ENCODE results near the gene SLIT3.

Gene SLIT3

DNA sequence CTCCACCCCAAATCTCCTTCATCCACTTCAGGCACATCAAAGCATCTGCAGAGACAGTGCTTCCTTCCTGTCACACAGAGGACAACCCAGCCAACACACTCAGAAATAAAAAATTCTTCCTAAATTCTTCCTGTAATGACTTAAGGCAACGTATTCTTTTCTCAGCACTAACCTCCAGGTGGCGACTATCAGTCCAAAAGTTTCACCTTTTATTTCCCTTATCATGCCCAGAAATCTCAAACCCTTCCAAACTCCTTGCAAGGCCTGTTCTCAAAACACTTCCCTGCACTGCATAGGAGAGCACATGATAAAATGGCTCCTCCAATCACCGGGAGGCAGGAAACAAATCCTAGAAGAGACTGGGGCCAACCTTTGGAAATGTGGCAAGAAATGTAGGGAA lies 35.1 kb downstream of the SLIT3 start:
- no peak for DNase-seq (ENCODE audit: low read depth)

DNA sequence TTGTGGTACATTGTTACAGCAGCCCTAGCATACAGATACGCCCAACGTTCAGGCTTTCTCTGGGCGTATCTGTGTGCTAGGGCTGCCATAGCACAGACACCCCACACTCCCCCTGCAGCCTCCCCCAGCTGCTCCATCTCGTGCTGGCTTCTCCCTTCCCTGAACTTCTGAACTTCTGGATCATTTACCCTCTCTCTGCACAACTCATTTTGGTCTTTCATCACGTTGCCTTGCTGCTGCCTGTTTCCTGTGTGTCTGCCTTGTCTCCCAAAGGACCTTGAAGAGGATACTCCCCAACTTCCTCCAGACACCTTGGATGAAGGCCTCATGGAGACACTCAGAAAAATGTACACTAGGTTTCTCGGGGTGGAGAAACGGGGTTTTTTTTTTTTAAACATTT lies 37.3 kb downstream of the SLIT3 start:
- DNase-seq (ENCODE audit: low read depth), result no peak

DNA sequence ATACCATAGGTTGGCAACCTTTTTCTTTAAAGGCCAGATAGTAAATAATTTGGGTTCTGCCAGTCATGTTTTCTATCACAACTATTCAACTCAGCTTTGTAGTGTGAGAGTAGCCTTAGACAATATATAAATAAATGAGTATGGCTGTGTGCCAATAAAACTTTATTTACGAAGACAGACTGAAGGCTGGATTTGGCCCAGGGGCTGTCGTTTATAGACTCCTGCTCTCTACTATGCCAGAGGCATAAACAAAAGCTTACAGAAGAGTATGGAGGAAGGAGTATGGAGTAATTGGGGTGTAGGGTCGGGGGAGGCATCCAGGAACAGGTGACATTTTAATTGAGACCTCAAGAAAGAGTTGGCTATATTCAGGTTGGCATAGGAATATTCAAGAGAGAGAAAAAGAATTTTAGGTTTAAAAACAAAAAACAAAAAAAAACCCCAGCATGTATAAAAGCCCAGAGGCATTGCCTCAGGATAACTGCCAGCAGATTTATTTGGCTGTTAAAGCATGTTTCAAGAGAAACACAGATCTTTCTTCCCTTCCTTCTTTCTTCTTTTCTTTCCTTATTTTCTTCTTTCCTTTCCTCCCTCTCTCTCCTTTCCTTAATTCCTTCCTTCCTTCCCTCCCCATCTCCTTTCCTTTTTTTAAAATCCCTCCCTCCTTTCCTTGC lies 39.9 kb downstream of the SLIT3 start:
- DNase-seq (ENCODE audit: low read depth), result no peak

DNA sequence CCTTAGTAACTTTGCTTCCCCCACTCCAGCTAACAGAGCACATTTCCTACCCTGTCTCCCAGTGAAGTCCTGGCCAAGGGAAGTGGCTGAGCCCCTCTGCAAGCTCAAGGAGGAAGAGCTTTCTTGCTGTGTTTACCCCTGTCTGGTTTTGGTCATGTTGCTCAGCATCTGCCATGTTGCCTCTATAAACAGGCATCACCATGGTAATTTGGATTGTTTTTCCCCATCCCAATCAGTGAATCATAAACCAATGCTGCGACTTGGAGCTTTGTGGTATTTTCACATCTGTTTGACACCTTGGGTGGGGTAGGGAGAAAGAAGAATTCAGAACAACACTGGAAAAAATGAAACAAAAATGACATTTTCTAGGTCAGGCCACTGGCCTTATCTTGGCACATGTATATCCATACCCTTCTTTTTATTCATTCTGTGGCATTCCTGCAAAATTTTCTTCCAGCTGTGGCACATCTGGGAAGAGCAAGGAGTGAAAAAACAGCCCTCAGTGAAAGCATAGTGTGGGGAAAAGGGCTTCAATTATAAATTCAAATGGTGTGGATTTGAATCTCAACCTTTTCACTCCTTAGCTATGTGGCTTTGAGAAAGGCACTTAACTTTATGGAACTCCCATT lies 42.5 kb downstream of the SLIT3 start:
- DNase-seq (ENCODE audit: low read depth), result no peak

DNA sequence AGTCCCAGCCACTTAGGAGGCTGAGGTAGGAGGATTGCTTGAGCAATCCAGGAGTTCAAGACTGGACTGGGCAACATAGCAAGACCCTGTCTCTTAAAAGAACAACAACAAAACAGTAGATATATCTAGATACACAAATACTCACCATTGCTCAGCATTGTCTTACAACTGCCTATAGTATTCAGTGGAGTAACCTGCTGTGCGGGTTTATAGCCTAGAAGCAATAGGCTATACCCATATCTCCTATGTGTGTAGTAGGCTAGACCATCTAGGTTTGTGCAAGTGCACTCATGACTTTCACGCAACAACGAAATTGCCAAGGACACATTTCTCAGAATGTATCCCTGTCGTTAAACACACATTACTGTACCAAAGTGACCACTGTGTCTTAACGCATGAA lies 44.7 kb downstream of the SLIT3 start:
- DNase-seq (ENCODE audit: low read depth), result no peak

DNA sequence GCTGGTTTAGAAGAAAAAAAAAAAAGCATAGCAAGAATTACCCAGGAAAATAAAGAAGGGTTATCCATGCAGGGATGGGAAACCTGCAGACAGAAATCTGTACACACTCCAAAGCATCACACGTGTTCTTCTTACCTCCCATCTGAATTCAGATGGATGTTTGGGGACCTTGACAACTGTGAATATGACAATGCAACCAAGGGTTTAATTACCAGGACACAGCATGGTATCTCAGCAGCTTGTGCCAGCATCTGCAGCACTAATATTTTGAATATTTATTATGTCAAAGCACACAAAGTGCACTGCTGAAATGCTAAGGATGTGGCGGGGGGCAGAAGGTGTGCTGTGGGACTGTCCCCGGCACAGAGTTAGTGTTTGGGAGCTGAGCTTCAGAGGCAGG lies 47.9 kb downstream of the SLIT3 start:
- DNase-seq (ENCODE audit: low read depth), result no peak

DNA sequence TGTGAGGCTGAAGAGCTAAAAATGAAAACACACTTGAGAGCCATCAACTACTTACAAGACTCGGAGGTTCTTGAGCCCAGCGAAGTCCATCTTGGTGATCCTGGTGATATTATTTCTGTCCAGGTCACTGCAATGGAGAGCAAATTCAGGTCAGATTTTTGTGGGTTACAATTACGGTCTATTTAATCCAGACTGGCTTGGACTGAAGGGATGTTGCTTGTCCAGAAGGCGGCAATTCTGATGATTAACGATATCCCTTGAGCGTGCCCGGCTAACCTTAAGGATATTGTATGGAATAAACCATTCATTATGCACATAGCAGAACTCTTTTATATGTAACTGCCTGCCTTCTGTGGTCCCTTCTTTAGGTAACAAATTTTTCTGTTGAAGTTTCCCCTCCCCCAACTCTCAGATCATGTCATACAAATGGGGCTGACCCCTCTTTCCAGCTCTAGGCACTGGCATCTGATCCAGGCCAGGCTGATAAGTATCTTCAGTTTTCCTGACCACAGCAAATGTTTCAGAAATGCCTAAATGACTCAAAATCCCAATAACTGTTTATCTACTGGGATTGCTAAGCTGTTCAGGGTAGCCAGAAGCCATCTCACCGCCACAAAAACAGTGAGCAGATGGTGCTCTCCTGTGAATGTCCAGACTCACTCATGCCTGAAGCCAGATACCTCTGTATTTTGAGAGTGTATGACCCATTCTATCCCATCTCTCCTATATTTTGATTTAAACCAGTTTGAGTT lies 49.4 kb downstream of the SLIT3 start:
- no peak for DNase-seq (ENCODE audit: low read depth)

DNA sequence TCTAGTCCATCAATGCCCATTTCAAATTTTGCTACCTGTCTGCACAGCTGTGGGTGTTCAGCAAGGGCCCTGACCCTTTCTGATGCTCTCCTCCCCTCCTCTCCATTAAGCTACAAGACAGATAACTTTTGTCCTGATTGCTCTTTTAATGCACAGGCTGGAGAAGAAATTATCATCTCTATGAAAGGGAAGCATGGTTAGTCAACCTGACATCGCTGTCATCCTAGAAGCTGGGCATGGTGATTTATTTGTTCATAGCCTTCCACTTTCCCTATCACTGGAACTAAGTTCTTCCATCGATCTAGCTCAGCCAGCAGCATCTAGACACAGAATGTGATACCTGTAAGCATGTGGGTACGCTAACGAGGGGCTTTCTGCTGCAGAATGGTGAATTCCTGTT lies 50.1 kb downstream of the SLIT3 start:
- DNase-seq (ENCODE audit: low read depth), result no peak

DNA sequence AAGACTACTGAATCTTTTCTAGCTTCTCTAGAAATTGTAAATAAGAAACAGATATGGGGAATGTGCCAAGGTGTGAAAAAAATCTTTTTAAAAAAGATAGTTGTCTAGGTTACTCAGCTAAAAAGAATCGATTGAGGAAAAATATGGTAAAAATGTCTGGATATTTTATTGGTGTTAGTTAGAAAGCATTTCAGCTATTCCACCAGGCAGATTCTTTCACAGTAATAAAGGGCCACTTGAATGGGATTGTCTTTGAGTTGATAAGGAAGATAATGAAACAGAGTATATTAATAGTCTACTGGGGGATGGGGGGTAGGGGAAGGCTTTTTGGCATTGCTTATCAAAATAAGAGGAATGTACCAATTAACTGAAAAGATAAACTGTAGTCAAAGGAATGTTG lies 51.9 kb downstream of the SLIT3 start:
- no peak for DNase-seq (ENCODE audit: low read depth)

DNA sequence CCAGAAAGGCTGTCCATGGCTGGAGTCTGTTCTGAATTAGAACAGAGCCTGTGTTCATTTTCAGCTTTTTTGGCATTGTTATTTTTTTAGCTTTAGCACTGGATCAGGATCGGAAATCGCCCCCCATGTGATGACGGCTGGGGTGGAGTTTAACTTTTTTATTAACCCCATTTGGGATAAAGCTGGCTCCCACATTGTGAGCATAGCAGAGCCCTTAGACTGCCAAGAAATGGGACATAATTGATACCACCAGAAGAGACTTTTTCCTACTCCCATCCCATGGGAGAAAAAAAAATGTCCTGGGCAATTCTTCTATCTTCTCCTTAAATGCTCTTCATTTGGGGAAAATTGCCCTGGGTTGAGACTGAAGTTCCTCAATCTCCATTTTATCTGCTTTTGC lies 52.4 kb downstream of the SLIT3 start:
- no peak for DNase-seq (ENCODE audit: low read depth)

DNA sequence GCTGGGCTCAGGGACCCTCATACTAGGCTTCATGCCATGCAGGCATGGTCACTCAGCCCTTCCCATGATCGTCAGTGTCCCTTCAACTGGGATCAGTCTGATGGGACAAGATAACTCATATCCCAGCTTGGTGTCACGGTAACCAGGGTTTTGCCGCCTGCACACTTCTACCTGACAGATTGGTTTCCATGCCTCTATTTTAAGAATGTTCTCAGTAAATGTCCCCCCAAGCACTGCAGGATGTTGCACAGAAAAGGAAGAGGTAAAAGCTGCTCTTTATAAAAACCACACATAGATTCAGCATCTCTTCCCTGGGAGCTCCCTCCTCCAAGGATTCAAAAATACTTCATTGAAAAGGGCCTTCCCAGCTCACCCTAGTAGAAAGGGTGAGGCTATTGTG lies 56.1 kb downstream of the SLIT3 start:
- DNase-seq (ENCODE audit: low read depth), result no peak

DNA sequence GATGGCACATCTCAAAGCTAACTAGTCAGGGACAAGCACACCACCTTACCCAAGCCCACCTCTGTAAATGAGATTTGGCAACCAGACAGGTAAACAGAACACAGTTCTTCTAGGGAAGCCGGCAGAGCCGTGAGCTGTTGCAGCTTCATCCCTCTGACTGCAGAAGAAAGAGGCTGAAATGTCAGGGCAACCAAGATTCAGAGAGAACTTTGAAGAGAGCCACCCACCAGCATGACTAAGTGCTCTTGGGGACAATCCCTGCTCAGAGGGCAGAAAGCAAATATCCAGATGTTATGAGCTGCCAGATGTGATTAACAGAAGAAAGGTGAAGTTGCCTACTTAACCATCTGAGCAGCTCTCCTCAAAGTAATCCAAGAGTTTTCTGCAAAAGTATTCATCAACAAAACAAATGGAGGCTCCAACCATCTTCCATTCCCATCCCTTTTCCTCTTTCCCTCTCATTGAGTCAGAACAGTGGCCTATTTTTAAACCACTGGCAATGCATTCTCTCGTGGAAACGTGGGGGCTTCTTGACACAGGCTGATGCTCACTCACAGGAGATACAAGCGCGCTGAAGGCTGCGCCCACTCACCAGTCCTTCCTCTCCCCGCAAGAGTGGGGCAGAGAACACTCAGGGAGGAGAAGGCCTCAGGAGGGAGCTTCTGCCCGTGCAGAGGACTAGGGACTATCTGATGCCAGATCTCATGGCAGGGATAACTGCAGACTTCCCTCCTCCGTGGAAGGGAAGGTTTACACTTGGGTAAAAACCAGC lies 57.1 kb downstream of the SLIT3 start:
- DNase-seq (ENCODE audit: low read depth), result no peak

DNA sequence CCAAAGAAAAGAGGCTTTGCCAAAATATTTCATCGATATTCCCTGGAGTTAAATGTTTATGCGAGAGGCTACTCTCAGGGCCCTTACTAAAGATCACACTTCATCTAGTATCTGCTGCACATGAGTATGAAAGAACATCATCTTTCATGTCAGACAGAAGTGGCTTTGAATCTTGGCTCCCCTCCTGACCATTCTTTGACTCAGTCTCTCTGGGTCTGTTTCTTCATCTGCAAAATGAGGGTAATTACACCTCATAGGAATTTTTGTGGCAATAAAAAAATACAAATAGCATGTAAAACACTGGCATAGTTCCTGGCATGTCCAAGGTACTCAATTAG lies 58.1 kb downstream of the SLIT3 start:
- DNase-seq (ENCODE audit: low read depth), result no peak

DNA sequence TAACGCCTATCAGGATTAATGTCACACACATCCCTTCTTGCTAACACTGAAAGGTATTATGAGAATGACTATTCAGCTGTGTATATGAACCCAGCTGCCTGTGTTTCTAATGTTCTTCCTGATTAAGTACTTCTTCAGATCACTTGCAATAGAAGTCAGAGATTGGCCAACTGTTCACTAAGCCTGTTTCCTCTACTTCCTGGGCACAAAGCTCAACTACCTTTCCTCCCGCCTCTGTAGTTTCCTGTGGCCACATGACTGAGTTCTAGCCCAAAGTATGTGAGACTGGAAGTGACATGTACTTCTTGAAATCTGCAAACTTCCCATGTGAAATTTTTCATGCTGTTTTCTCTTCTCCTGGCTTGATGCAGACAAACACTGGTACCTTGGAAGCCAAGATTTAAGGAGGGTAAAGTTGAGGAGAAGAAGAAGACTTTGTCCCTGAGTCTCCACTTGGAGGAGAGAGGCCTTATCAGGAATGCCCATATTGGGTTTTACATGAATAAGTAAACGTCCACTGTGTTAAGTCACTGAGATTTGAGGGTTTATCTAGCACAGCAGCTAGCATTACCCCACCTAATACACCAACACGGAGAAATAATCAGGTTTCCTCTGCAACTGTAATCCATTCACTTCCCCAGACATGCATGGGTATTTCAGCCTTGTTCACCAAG lies 58.6 kb downstream of the SLIT3 start:
- DNase-seq (ENCODE audit: low read depth), result no peak

DNA sequence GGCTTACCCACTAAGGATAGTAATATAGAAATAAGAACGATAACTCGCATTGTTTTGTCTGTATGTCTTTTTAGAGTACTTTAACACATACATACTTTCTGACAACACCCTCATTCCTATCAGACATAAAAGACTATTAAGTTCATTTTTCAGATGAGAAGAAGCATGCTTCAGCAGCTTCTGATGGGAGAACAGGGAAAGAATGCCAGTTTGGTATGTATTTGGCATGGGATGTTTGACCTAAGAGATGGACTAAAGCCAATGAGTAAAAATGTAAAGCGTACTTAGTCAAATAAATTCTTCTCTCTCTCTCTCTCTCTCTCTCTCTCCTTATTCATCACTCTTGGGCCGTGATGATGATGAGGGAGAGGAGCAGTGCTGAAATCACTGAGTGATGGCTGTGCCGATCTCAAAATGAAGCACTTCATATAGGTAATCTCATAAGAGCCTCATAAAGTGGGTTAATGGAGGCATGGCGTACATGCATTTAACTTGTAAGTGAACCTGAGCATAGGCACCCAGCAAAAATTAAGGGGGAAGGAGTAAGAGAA lies 71.5 kb downstream of the SLIT3 start:
- DNase-seq (ENCODE audit: low read depth), result no peak

DNA sequence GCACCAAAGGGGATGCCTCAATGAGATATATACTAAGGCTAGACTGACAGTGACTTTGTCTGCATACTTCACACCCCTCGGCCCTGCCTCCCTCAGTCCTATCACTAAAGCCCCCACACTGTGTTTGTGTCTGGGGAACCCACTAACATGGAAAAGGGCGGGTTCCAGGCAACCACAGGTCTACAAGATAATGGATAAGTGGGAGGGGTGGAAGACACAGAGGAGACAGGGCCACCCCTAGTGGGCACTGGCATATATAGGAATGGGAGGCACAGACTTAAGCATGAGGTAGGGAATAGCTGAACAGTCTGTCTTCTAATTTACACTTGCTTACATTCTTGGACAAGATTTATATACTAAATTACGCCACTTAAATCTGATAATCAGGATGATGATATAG lies 74.0 kb downstream of the SLIT3 start:
- DNase-seq (ENCODE audit: low read depth), result no peak

DNA sequence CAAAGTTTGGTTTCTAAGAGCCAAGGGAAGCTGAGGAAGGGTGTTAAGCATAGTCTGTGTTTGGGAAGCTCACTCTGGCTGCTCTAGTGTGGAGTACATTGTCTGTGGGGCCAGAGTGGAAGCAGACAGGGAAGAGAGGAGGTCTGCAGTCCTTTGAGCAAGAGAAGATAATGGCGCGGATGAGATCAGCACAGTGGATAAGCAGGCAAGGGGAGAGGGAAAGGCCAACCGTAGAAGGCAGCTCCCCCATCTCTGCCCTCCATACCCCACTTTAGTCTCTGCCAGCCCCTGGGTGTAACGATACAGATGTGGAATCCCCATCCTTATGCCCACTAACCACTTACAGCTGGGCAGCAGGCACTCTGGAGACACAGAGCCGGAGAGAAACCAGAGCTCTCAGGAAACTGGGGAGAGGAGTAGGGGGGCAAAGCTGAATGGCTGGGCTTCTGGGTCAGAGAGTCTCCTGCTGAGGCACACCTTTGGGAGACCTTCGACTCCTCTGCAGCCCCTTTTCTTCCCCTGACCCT lies 75.0 kb downstream of the SLIT3 start:
- no peak for DNase-seq (ENCODE audit: low read depth)

DNA sequence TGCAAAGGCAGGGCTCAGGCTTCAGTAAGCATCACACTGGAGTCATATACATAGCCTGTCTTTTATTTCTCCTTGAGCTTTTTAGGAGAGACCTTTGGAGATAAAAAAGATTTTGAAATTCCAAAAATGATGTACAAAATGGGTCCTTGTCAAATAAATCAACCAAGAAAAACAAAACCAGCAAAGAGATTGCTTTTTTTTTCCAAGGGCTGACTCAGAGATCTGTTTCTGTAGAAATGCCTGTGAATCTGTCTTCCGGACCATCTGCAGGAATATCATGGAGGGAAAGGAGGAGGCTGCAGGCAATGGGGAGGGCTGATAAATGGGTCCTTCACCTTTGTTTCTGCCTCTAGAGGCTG lies 77.4 kb downstream of the SLIT3 start:
- no peak for DNase-seq (ENCODE audit: low read depth)

DNA sequence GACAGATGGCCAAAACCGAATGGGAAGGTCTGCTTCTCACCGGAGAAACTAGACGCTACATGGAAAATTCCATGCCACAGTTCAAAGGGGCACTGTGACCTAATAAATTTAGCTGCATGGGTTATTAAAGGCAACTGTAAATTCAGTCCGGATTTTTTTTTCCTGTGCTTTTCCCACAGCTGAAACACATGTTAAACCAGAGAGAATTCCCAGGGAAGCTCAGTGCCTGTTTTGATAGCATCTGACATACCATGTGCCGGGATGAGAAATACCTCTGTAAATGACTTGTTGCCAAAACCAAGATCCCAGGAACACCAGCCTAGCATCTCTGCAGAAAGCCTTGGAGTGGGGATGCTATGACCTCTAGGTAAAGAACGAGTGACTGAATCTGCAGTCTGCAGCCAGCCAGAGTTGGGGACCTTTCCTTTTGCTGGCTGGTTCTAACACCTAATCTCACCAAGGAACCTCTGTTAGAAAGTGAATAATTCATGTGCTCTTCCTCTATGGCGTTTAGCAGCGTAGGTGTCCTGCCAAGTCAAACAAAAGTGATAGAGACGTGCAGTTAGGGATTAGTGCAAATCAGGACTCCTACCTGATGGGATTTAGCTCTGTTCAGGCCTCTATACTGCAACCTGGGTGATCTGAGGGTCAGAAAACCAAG lies 77.9 kb downstream of the SLIT3 start:
- DNase-seq (ENCODE audit: low read depth), result no peak

DNA sequence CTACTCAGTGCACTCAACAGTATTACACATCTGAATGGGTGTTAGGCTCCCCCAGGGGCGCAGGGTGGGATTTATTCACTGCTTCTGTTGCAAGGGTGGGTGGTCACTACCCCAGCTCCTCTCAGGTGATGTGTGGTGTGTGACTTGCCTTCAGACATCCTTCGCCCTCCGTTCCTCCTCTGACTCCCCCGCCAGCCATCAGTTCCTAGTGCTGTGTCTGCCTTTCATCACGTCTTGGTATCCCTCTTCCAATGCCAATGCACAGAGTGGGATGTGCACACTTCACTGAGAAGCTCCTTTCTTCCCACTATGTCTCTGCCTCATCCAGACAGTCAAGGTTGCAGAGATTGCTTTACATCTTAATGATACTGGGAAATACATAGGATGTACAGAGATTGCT lies 79.4 kb downstream of the SLIT3 start:
- DNase-seq (ENCODE audit: low read depth), result no peak

DNA sequence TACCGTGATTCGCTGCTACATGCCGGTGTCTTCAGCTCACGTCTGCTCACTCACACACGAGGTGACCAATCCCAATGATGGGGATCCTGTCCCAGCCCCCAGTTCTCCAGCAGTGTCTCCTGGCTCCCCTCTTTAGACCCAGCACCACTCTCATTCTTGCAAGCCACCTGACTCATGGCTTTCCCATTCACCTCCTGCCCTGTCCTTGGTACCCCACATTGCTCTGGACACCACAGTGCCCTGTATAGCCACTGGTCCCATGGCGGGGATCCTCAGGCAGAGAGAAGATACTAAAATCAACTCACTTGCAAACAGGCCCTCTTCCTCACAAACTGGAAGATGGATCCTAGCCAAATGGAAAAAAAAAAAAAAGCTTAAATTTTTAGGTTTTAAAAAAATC lies 81.0 kb downstream of the SLIT3 start:
- DNase-seq (ENCODE audit: low read depth), result no peak

Measured in stimulated activated CD8-positive, alpha-beta memory T cell treated with anti-CD3 and anti-CD28 coated beads, Interleukin-15, amount 100 ng/mL, for 24 hours (primary cell).